H9 (cell line): ENCODE data around the gene MTA1. TPM values are rescaled to one million over a fixed set of nuclear protein-coding genes. Genes with fewer than 3 reads are reported as not detected.

Source experiments
- DNase-seq: peaks from one replicate; pipeline ENCODE4 v3.0.0-alpha.2; 2017
- H2AFZ ChIP-seq: one replicate; pipeline ENCODE4 v1.6.1; 2013; ENCODE audit warnings: mild to moderate bottlenecking, low read length, control low read depth, moderate library complexity
- H2AK5ac ChIP-seq: 2 replicates; pipeline ENCODE4 v1.6.1; 2013; ENCODE audit warnings: low read length, control low read depth, mixed read lengths; ENCODE audit not compliant: insufficient read length
- H2BK120ac ChIP-seq: one replicate; pipeline ENCODE4 v1.6.1; 2013; ENCODE audit warnings: low read depth, mild to moderate bottlenecking, low read length, control low read depth, inconsistent platforms; ENCODE audit not compliant: poor library complexity, severe bottlenecking
- H2BK12ac ChIP-seq: 2 replicates; pipeline ENCODE4 v1.6.1; 2013; ENCODE audit warnings: low read length, control low read depth, mixed read lengths, low read depth; ENCODE audit not compliant: insufficient read length
- H2BK15ac ChIP-seq: 2 replicates; pipeline ENCODE4 v1.6.1; 2013; ENCODE audit warnings: low read depth, low read length, control low read depth
- H2BK20ac ChIP-seq: one replicate; pipeline ENCODE4 v1.6.1; 2013; ENCODE audit warnings: low read depth, mild to moderate bottlenecking, low read length, control low read depth, inconsistent platforms; ENCODE audit not compliant: poor library complexity, severe bottlenecking
- H2BK5ac ChIP-seq: 2 replicates; pipeline ENCODE4 v1.6.1; 2013; ENCODE audit warnings: low read length, control low read depth, mixed read lengths; ENCODE audit not compliant: insufficient read length
- H3K14ac ChIP-seq: 2 replicates; pipeline ENCODE4 v1.6.1; 2013; ENCODE audit warnings: low read length, control low read depth; ENCODE audit not compliant: insufficient read depth
- H3K18ac ChIP-seq: 2 replicates; pipeline ENCODE4 v1.6.1; 2013; ENCODE audit warnings: low read depth, mild to moderate bottlenecking, mixed read lengths, low read length, control low read depth; ENCODE audit not compliant: insufficient read length
- H3K23ac ChIP-seq: 2 replicates; pipeline ENCODE4 v1.6.1; 2013; ENCODE audit warnings: low read length, control low read depth, mixed read lengths, low read depth; ENCODE audit not compliant: insufficient read length
- H3K23me2 ChIP-seq: 2 replicates; pipeline ENCODE4 v1.6.1; 2013; ENCODE audit warnings: low read depth, mild to moderate bottlenecking, mixed read lengths, low read length, control low read depth; ENCODE audit not compliant: insufficient read length, poor library complexity, severe bottlenecking
- H3K27ac ChIP-seq: 2 replicates; pipeline ENCODE4 v1.5.1; 2013; ENCODE audit warnings: low read length, control low read depth, mixed read lengths, low read depth; ENCODE audit not compliant: insufficient read length
- H3K27me3 ChIP-seq: 2 replicates; pipeline ENCODE4 v1.6.1; 2013; ENCODE audit warnings: low read length, control low read depth, inconsistent platforms; ENCODE audit not compliant: insufficient read depth
- H3K4ac ChIP-seq: 2 replicates; pipeline ENCODE4 v1.6.1; 2013; ENCODE audit warnings: low read depth, mild to moderate bottlenecking, control low read depth, inconsistent platforms, low read length, moderate library complexity
- H3K4me1 ChIP-seq: 2 replicates; pipeline ENCODE4 v1.6.1; 2013; ENCODE audit warnings: low read length, control low read depth, inconsistent platforms; ENCODE audit not compliant: insufficient read depth
- H3K4me2 ChIP-seq: 2 replicates; pipeline ENCODE4 v1.6.1; 2013; ENCODE audit warnings: low read length, control low read depth, mixed read lengths; ENCODE audit not compliant: insufficient read length, insufficient read depth
- H3K56ac ChIP-seq: 2 replicates; pipeline ENCODE4 v1.6.1; 2013; ENCODE audit warnings: low read depth, mild to moderate bottlenecking, mixed read lengths, low read length, control low read depth; ENCODE audit not compliant: insufficient read length
- H3K79me1 ChIP-seq: 2 replicates; pipeline ENCODE4 v1.6.1; 2013; ENCODE audit warnings: low read depth, mild to moderate bottlenecking, moderate library complexity, low read length, control low read depth, inconsistent platforms; ENCODE audit not compliant: insufficient read depth, poor library complexity, severe bottlenecking
- H3K79me2 ChIP-seq: 2 replicates; pipeline ENCODE4 v1.6.1; 2013; ENCODE audit warnings: low read length, control low read depth, inconsistent platforms; ENCODE audit not compliant: insufficient read depth
- H3K9ac ChIP-seq: 2 replicates; pipeline ENCODE4 v1.6.1; 2013; ENCODE audit warnings: low read length, control low read depth, mixed read lengths; ENCODE audit not compliant: insufficient read length; ENCODE audit errors: extremely low read depth
- H3K9me3 ChIP-seq: one replicate; pipeline ENCODE4 v1.6.1; 2013; ENCODE audit warnings: low read depth, low read length, inconsistent platforms; ENCODE audit not compliant: control insufficient read depth
- H3T11ph ChIP-seq: one replicate; pipeline ENCODE4 v1.6.1; 2013; ENCODE audit warnings: mild to moderate bottlenecking, low read length, control low read depth, inconsistent platforms
- H4K20me1 ChIP-seq: one replicate; pipeline ENCODE4 v1.6.1; 2013; ENCODE audit not compliant: control insufficient read depth, insufficient read length, insufficient read depth
- H4K5ac ChIP-seq: 2 replicates; pipeline ENCODE4 v1.6.1; 2013; ENCODE audit warnings: low read depth, mild to moderate bottlenecking, mixed read lengths, low read length, control low read depth; ENCODE audit not compliant: insufficient read length
- H4K8ac ChIP-seq: replicated peaks from 2 replicates; pipeline ENCODE4 v1.6.1; 2013; ENCODE audit warnings: low read length, control low read depth, mixed read lengths, low read depth; ENCODE audit not compliant: insufficient read length
- H4K91ac ChIP-seq: 2 replicates; pipeline ENCODE4 v1.6.1; 2013; ENCODE audit warnings: low read depth, mild to moderate bottlenecking, moderate library complexity, mixed read lengths, low read length, control low read depth; ENCODE audit not compliant: insufficient read length
- H3K27ac Mint-ChIP-seq, 3 experiments: 2 replicates in 2 of 3; 3 replicates in 1 of 3; pipeline ENCODE4 v1.8.0; 2020 to 2021; ENCODE audit warnings: mixed read lengths in 3 of 3, mild to moderate bottlenecking in 1 of 3, moderate library complexity in 1 of 3
- H3K27me3 Mint-ChIP-seq: 2 replicates; pipeline ENCODE4 v1.8.0; 2021; ENCODE audit warnings: low read depth, mild to moderate bottlenecking, moderate library complexity, mixed read lengths
- H3K36me3 Mint-ChIP-seq, 3 experiments: 2 replicates in 2 of 3; 3 replicates in 1 of 3; pipeline ENCODE4 v1.8.0; 2020 to 2021; ENCODE audit warnings: low read depth in 3 of 3, mixed read lengths in 3 of 3; ENCODE audit not compliant: insufficient read depth in 1 of 3
- H3K4me1 Mint-ChIP-seq, 2 experiments: 2 replicates each; pipeline ENCODE4 v1.8.0; 2020; ENCODE audit warnings: mixed read lengths in 2 of 2
- H3K4me3 Mint-ChIP-seq, 2 experiments: 2 replicates in 1 of 2; 3 replicates in 1 of 2; pipeline ENCODE4 v1.8.0; 2020 to 2021; ENCODE audit warnings: mild to moderate bottlenecking in 2 of 2, mixed read lengths in 2 of 2, moderate library complexity in 1 of 2
- H3K9me3 Mint-ChIP-seq, 2 experiments: 2 replicates in 1 of 2; 3 replicates in 1 of 2; pipeline ENCODE4 v1.8.0; 2020; ENCODE audit warnings: mild to moderate bottlenecking in 2 of 2, mixed read lengths in 2 of 2, moderate library complexity in 1 of 2
- CTCF ChIP-seq: fragments of 200-600 bp; sonication (generic); conservative IDR thresholded peaks from 3 replicates; pipeline ENCODE4 v1.8.0; 2021; ENCODE audit warnings: antibody characterized with exemption, mild to moderate bottlenecking
- WGBS: extraction: QIAGEN DNeasy Blood & Tissue Kit; methylation state at CpG from one replicate; pipeline ENCODE4 v1.1.7; 2013; ENCODE audit warnings: missing lambda C conversion rate, low lambda C conversion rate, mixed read lengths; ENCODE audit not compliant: insufficient read length; ENCODE audit errors: extremely low coverage; 5-methylcytosine and 5-hydroxymethylcytosine counted together
- total RNA-seq: library from RNA; stranded (reverse); gene quantifications from 2 replicates; pipeline ENCODE4 v1.2.1, GENCODE V29; 2021

Gene MTA1
- total RNA-seq, 1 experiment from 2014 or later: 230 TPM

DNA sequence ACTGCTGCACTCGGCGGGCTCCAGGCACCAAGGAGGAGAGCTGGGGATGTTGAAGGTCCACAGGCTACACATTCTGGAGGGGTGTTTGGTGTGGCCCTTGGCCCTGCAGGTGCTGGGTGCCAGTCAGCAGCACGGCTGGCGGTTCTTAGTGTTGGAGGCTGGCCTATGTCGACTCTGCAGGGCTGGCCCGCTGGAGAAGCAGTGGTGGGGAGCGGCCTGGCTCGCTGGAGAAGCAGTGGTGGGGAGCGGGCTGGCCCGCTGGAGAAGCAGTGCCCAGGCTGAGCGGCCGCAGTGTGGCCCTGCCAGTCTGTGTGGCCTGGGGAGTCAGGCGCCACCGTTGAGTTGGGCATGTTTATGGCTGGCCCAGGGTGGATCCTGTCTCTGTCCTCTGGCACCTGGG, 27.3 kb downstream of the MTA1 start:
- no peaks in the 10 kb centered on the region for H3K23me2 ChIP-seq

More for the DNA sequence above, 27.3 kb downstream of the MTA1 start:
- Histone ChIP-seq H3K79me1 (no peaks in the 10 kb centered on the region), H2AFZ (no peak overlapping the region), H3K27me3 (no peaks in the 10 kb centered on the region), H3K79me2 (no peaks in the 10 kb centered on the region), H2BK5ac (no peak overlapping the region), H4K8ac (no peak overlapping the region), H3T11ph (no peak overlapping the region), H3K9me3 (no peaks in the 10 kb centered on the region), H2BK15ac (no peak overlapping the region), H2AK5ac (no peak overlapping the region), H3K14ac (no peak overlapping the region), H3K9ac (no peak overlapping the region), H3K4me2 (no peak overlapping the region), H3K4me1 (no peaks in the 10 kb centered on the region), H2BK20ac (no peak overlapping the region), H3K27ac (no peak overlapping the region), H4K5ac (no peak overlapping the region), H4K91ac (no peak overlapping the region), H2BK12ac (no peak overlapping the region), H2BK120ac (no peak overlapping the region), H4K20me1 (no peaks in the 10 kb centered on the region), H3K56ac (no peak overlapping the region), H3K4ac (no peak overlapping the region), H3K18ac (no peak overlapping the region), H3K23ac (no peak overlapping the region)
- TF ChIP-seq CTCF: no peak
- Mint-ChIP-seq H3K36me3 (peaks cover 18 to 45% (median 36%) of the 10 kb centered on the region in 3 experiments; a peak in 6 of 7 replicates), H3K27ac (peak overlapping the region in 2 of 3 experiments; percentile 75 to 77; a peak in 3 of 7 replicates), H3K4me1 (no peaks in the 10 kb centered on the region), H3K27me3 (no peaks in the 10 kb centered on the region), H3K4me3 (no peak overlapping the region), H3K9me3 (no peaks in the 10 kb centered on the region)
- DNase-seq: no peak
- no CpG with 5 or more reads among the region's 14 CpGs for WGBS
